GM18505 (cell line): ENCODE results near the gene CCDC174.

Experiments used
- ATAC-seq: cut with Tn5 transposase; IDR thresholded peaks from one replicate; pipeline ENCODE4 v1.9.1; 2021; ENCODE audit not compliant: unreplicated experiment
- POLR2A ChIP-seq: IDR thresholded peaks from 4 replicates; pipeline ENCODE4 v1.6.1; 2011; ENCODE audit warnings: borderline replicate concordance; ENCODE audit not compliant: insufficient read depth, insufficient read length; ENCODE audit errors: extremely low read depth

The CCDC174 gene

DNA sequence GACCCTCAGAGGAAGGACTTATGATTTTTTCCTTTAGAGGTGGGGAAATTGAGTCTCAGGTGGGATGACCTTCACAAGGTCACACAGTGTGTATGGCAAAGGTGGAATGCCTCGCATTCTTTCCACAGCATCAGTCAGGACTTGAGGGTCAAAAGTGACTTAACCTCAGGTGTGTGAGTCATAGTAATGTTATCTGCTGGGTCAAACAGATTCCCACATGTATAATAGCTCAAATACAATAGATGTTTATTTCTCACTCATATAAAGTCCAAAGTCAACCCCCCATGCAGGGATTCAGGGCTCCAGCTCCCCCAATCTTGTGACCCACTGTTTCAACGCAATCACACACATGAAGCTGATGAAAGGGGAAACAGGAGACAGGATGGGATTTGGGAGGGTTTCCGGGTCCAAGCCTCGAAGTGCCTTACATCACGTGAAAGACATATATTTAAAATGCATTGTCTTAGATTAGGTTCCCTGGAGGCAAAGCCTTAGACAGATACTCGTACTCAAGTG, 34.0 kb upstream of the CCDC174 start:
- TF ChIP-seq POLR2A, result no peak
- ATAC-seq, result no peak

DNA sequence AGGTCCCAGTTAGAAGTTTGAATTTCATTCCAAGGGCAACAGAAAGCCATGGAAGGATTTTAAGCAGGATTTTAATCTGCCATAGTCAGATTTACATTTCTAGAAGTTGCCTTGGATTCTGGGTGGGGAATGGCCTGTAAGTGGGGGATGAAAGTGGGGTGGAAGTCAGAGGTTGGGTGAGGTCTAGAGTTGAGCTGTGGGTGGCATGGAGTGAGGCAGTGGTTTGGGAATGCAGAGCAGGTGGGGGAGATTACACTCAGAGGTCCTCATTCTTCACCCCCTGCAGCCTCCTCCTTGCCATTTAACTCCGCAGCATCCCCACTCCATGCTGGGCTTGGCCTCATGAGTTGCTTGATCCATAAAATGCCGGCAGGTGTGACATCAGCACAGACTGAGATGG, 32.0 kb upstream of the CCDC174 start:
- TF ChIP-seq POLR2A, result no peak
- no peak for ATAC-seq

DNA sequence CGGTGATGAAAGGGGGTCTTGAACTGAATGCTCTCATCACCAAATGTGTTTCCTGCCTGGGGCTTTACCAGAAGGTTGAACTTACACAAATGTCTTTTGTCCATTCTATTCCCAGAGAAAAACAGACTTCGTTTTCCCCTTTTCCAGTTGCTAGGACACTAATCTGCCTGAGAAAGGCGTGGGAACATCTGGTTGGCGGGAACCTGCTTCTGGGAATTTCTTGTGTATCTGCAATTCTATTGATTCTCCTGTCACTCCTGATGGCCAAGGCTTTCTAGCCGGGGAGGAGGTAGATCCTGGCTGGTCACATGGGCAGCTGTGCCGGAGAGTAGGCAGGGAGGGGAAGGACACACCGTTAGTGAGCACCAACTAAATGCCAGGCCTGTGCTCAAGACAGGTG, 31.1 kb upstream of the CCDC174 start:
- TF ChIP-seq POLR2A, result no peak
- ATAC-seq, result no peak

- TF ChIP-seq POLR2A, result no peak
- ATAC-seq, result no peak
Measured at GRCh38 chr3:14621093-14621492, 30.5 kb upstream of the CCDC174 start.

GRCh38 chr3:14622368-14622767, 29.2 kb upstream of the CCDC174 start:
- TF ChIP-seq POLR2A, result no peak
- ATAC-seq, result no peak

DNA sequence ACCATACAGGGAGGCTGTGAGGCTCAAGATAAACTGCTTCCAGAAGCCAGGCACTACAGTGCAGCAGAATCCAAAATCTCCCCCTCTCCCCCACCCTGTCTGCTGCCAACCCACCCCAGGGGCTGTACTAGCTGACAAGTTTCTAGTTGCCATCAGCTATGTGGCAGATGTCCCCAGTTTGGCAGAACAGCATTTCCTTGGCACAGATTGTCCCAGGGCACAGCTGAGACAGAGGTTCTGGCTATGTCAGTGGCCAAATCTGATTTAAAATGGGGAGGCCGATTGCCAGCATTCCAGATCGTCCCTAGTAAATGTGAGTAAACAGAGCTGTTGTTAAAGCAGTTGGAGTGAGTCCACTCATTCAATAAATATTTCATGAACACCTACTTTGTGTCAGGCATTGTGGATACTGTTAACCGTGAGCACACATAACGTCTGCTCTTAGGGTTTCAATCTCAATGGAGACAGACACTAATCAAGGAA, 28.0 kb upstream of the CCDC174 start:
- TF ChIP-seq POLR2A, result no peak
- no peak for ATAC-seq

- TF ChIP-seq POLR2A, result no peak
- ATAC-seq, result no peak
Measured at GRCh38 chr3:14624498-14624897, 27.1 kb upstream of the CCDC174 start.

- TF ChIP-seq POLR2A, result no peak
- no peak for ATAC-seq
Measured at GRCh38 chr3:14625443-14625842, 26.1 kb upstream of the CCDC174 start.

- TF ChIP-seq POLR2A, result no peak
- ATAC-seq, result no peak
Measured at GRCh38 chr3:14627815-14628214, 23.7 kb upstream of the CCDC174 start.

- no peak for ATAC-seq
- TF ChIP-seq POLR2A, result no peak
Measured at GRCh38 chr3:14628406-14628805, 23.2 kb upstream of the CCDC174 start.

- ATAC-seq, result no peak
- TF ChIP-seq POLR2A, result no peak
Measured at GRCh38 chr3:14630404-14631100, 21.0 kb upstream of the CCDC174 start.

GRCh38 chr3:14631101-14631497, 20.5 kb upstream of the CCDC174 start:
- no peak for ATAC-seq
- TF ChIP-seq POLR2A, result no peak

- no peak for ATAC-seq
- TF ChIP-seq POLR2A, result no peak
Measured at GRCh38 chr3:14631687-14632441, 19.7 kb upstream of the CCDC174 start.

- TF ChIP-seq POLR2A, result no peak
- no peak for ATAC-seq
Measured at GRCh38 chr3:14632442-14632930, 19.1 kb upstream of the CCDC174 start.
